T-helper 17 cell (primary cell): ENCODE measurements around the gene PHETA1. TPM values are rescaled to one million over a fixed set of nuclear protein-coding genes. Genes with fewer than 3 reads are reported as not detected.

Source experiments
- ATAC-seq: fragments of 150-1000 bp; cut with Tn5 transposase; 2 replicates; pipeline ENCODE4 v1.10.0; 2021; ENCODE audit warnings: mild to moderate bottlenecking, moderate library complexity
- DNase-seq, 3 donors: peaks; one replicate each; pipeline versions ENCODE4 v3.0.0 to v3.0.0-alpha.2; 2020 to 2021
- H3K9me3 ChIP-seq: one replicate; pipeline ENCODE4 v1.7.0; 2013; ENCODE audit warnings: low read length, mild to moderate bottlenecking; ENCODE audit not compliant: control insufficient read depth, poor library complexity, severe bottlenecking
- H3K27ac Mint-ChIP-seq: one replicate; pipeline ENCODE4 v1.8.0; 2022; ENCODE audit warnings: mild to moderate bottlenecking, moderate library complexity, mixed read lengths
- H3K27me3 Mint-ChIP-seq: one replicate; pipeline ENCODE4 v1.8.0; 2022; ENCODE audit warnings: mixed read lengths
- H3K36me3 Mint-ChIP-seq: one replicate; pipeline ENCODE4 v1.8.0; 2022; ENCODE audit warnings: low read depth, mixed read lengths
- H3K4me1 Mint-ChIP-seq: one replicate; pipeline ENCODE4 v1.8.0; 2022; ENCODE audit warnings: mild to moderate bottlenecking, mixed read lengths
- H3K4me3 Mint-ChIP-seq: one replicate; pipeline ENCODE4 v1.8.0; 2022; ENCODE audit warnings: mild to moderate bottlenecking, moderate library complexity, mixed read lengths
- total RNA-seq, 4 donors: library from RNA in 2 of 4; stranded (reverse) in 2 of 4; gene quantifications; one replicate each; pipeline ENCODE4 v1.2.3 and lab custom pipeline; 2022 to 2026

Gene PHETA1
- total RNA-seq, 2 donors from 2014 or later: 2.1 to 2.5 TPM

DNA sequence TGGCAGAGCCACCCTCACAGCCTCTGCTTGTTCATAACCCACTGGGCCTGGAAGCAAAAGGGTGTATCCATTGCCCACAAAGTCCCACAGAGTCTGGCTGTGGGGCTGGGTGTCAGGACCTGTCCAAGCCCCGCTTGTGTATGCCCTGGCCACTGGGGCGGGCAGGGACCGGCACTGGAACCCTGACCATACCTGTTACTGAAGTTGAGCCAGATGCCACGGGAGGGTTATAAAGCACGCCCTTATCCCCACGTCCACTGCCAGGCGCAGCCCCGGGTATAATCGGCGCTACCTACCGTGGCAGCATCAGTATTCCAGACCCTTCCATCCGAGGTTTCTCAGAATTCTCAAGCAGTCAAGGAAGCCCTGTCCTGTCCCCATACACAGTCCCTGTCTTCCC, 40.8 kb downstream of the PHETA1 start:
- DNase-seq (no peak), ATAC-seq (no peak)
- H3K4me3 Mint-ChIP-seq: no peak overlapping the region
- H3K4me1 Mint-ChIP-seq: peaks cover 5% of the 10 kb centered on the region
- H3K27ac Mint-ChIP-seq: no peak overlapping the region
- no peaks in the 10 kb centered on the region for H3K36me3 Mint-ChIP-seq
- H3K9me3 ChIP-seq: no peaks in the 10 kb centered on the region
- H3K27me3 Mint-ChIP-seq: peaks cover 30% of the 10 kb centered on the region

GRCh38 chr12:111327474-111327873, 41.4 kb downstream of the PHETA1 start:
- no peaks in the 10 kb centered on the region for H3K9me3 ChIP-seq
- ATAC-seq (no peak), DNase-seq (no peak)
- Mint-ChIP-seq H3K36me3 (no peaks in the 10 kb centered on the region), H3K4me1 (peaks cover 5% of the 10 kb centered on the region), H3K27ac (no peak overlapping the region), H3K27me3 (peaks cover 28% of the 10 kb centered on the region), H3K4me3 (no peak overlapping the region)

DNA sequence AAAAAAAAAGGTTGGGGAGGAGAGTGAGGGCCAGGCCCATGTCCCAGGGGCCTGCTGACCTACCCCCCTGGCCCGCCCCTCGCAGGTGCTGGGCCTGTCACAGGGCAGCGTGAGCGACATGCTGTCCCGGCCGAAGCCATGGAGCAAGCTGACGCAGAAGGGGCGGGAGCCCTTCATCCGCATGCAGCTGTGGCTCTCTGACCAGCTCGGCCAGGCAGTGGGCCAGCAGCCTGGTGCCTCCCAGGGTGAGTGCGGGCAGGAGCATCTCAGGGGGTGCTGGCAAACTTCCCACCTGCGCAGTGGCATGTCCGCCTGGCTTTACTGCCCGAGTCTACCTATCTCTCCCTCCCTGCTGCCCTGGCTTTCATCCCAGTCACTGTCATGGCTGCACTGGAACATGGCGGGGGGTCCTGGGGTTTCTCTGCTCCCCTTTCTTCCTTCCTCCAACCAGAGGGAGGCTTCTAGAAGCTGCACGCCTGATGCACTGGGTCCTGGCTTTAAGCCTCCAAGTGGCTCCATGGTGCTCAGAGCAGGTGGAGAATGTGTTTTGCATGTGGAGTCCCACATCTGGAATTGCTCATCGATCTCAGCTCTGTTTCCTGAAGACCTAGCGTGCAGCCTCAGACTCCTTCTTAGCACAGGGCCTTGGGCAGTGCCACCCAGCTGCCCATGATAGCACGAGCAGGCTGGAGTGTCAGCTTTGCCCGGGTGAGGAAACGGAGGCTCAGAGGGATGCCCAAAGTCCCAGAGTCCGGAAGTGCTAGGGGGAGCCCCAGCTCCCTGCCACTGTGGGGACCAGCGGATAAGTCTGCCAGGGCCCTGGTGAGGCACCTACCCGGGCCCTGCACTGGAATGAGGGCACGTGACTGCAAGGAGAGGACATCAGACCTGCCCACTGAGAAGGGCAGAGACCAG, 46.3 kb downstream of the PHETA1 start:
- Mint-ChIP-seq H3K27me3 (peaks cover 4% of the 10 kb centered on the region), H3K4me1 (no peaks in the 10 kb centered on the region)
- no peak for ATAC-seq

GRCh38 chr12:111321317-111321716, 47.6 kb downstream of the PHETA1 start:
- H3K27ac Mint-ChIP-seq: no peak overlapping the region

More for the DNA sequence above, 46.3 kb downstream of the PHETA1 start:
- H3K9me3 ChIP-seq: no peaks in the 10 kb centered on the region
- no peak for DNase-seq
- no peaks in the 10 kb centered on the region for H3K36me3 Mint-ChIP-seq
- no peak overlapping the region for H3K4me3 Mint-ChIP-seq
- no peak overlapping the region for H3K27ac Mint-ChIP-seq

GRCh38 chr12:111320258-111321050, 48.4 kb downstream of the PHETA1 start:
- no peaks in the 10 kb centered on the region for H3K9me3 ChIP-seq
- Mint-ChIP-seq H3K27ac (no peak overlapping the region), H3K27me3 (peaks cover 12% of the 10 kb centered on the region), H3K4me3 (no peak overlapping the region), H3K36me3 (no peaks in the 10 kb centered on the region), H3K4me1 (no peaks in the 10 kb centered on the region)
- no peak for ATAC-seq
- DNase-seq: no peak

More at GRCh38 chr12:111321317-111321716, 47.6 kb downstream of the PHETA1 start:
- Mint-ChIP-seq H3K27me3 (peaks cover 12% of the 10 kb centered on the region), H3K4me3 (no peak overlapping the region), H3K36me3 (no peaks in the 10 kb centered on the region), H3K4me1 (no peaks in the 10 kb centered on the region)
- DNase-seq (no peak), ATAC-seq (no peak)
- H3K9me3 ChIP-seq: no peaks in the 10 kb centered on the region

DNA sequence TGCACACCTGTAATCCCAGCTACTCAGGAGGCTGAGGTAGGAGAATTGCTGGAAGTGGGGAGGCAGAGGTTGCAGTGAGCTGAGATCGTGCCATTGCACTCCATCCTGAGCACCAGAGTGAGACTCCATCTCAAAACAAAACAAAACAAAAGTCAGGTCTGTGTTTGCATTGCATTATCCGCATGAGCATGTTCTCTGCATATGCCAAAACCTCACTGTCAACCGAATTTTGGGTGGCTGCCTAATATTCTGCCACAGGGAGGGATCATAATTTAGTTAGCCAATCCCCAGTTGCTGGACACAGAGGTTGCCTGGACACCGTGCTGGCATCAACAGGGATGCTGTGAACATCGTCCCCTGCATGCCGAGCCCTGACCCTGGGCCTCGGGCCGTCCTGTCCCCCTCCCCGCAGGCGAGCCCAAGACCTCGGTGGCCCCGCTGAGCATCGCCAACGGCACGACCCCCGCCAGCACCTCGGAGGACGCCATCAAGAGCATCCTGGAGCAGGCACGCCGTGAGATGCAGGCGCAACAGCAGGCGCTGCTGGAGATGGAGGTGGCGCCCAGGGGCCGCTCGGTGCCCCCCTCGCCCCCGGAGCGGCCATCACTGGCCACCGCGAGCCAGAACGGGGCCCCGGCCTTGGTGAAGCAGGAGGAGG, 49.2 kb downstream of the PHETA1 start:
- Mint-ChIP-seq H3K27ac (no peak overlapping the region), H3K36me3 (no peaks in the 10 kb centered on the region), H3K27me3 (peaks cover 12% of the 10 kb centered on the region), H3K4me1 (no peaks in the 10 kb centered on the region), H3K4me3 (no peak overlapping the region)
- ATAC-seq: no peak
- H3K9me3 ChIP-seq: no peaks in the 10 kb centered on the region
- no peak for DNase-seq

- DNase-seq (no peak), ATAC-seq (no peak)
- Mint-ChIP-seq H3K27ac (no peak overlapping the region), H3K4me3 (no peak overlapping the region), H3K27me3 (peaks cover 19% of the 10 kb centered on the region), H3K36me3 (no peaks in the 10 kb centered on the region), H3K4me1 (peaks cover 4% of the 10 kb centered on the region)
- no peaks in the 10 kb centered on the region for H3K9me3 ChIP-seq
These were observed 50.4 kb downstream of the PHETA1 start for GRCh38 chr12:111318450-111318849.

GRCh38 chr12:111316671-111317070, 52.2 kb downstream of the PHETA1 start:
- no peaks in the 10 kb centered on the region for H3K9me3 ChIP-seq
- ATAC-seq (no peak), DNase-seq (no peak)
- no peak overlapping the region for H3K27ac Mint-ChIP-seq
- peaks cover 4% of the 10 kb centered on the region for H3K4me1 Mint-ChIP-seq
- peaks cover 19% of the 10 kb centered on the region for H3K27me3 Mint-ChIP-seq
- no peaks in the 10 kb centered on the region for H3K36me3 Mint-ChIP-seq
- no peak overlapping the region for H3K4me3 Mint-ChIP-seq

DNA sequence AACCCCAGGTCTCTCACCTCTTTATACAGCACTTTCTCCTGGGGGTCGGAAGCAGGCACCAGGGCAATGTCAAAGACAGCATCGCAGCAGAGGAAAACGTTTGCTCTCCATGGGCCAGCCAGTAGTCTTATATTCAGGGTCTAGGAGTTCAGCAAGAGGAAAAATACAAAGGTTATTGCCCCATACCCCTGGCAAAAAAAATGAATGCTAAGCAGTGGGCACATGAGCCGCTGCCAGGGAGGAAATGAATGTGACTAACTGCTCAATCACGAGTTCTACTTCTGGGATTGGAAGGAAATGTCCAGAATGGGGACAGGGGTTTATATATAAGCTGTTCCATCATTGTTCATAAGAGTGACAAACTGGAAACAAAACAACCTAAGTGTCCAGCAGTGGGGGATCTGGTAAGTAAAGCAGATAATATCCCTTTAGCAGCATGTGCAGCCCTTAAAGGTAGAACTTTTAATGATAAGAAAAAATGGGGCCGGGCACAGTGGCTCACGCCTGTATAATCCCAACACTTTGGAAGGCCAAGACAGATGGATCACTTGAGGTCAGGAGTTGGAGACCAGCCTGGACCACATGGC, 53.8 kb downstream of the PHETA1 start:
- ATAC-seq (no peak), DNase-seq (no peak)
- Mint-ChIP-seq H3K4me1 (peaks cover 4% of the 10 kb centered on the region), H3K27ac (no peak overlapping the region), H3K36me3 (no peaks in the 10 kb centered on the region), H3K27me3 (peaks cover 19% of the 10 kb centered on the region), H3K4me3 (no peak overlapping the region)
- no peaks in the 10 kb centered on the region for H3K9me3 ChIP-seq

DNA sequence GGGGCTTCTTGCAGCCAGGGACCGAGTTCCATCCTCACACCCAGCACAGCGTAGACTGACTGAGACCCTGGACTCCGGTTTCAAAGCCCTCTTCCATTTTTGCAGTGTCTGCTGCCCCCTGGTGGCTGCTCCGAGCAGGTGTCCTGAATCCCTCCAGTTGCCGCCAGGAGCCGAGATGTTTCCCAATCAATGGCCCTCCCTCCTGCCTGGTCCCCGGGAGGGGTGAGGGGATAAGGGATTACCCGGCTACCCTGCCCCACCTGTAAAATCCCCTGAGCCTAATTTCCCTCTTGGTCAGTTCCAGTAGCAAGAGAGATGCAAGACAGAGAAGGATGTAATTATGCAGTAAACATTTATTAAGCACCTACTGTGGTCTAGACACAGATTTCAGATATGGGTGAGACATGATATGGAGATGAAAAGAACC, 55.0 kb downstream of the PHETA1 start:
- peak; percentile 54 to 64 (median 62) for DNase-seq
- H3K4me1 Mint-ChIP-seq: peaks cover 4% of the 10 kb centered on the region
- no peak overlapping the region for H3K4me3 Mint-ChIP-seq
- H3K27me3 Mint-ChIP-seq: peaks cover 19% of the 10 kb centered on the region
- no peaks in the 10 kb centered on the region for H3K9me3 ChIP-seq
- peak; percentile 71 for ATAC-seq
- H3K27ac Mint-ChIP-seq: no peak overlapping the region
- no peaks in the 10 kb centered on the region for H3K36me3 Mint-ChIP-seq

DNA sequence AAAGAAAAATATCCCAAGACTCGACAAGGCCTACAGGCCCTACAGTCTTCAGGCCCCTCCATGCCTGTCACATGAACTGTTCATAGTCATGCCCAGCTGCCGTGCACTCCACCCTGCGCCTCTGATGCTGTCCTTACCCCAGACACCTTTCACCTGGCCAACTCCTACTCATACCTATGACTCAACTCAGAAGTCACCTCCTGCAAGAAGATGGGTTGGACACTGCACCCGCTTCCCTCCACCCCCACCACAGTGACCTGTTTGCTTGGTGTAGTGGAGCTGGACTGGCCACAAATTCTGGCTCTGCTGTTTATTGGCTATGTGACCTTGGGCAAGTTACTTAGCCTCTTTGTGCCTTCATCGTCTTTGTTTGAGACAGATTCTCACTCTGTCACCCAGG, 56.2 kb downstream of the PHETA1 start:
- peaks cover 4% of the 10 kb centered on the region for H3K4me1 Mint-ChIP-seq
- no peaks in the 10 kb centered on the region for H3K36me3 Mint-ChIP-seq
- H3K9me3 ChIP-seq: no peaks in the 10 kb centered on the region
- peaks cover 19% of the 10 kb centered on the region for H3K27me3 Mint-ChIP-seq
- ATAC-seq (no peak), DNase-seq (no peak)
- H3K27ac Mint-ChIP-seq: no peak overlapping the region
- H3K4me3 Mint-ChIP-seq: no peak overlapping the region

GRCh38 chr12:111312016-111312415, 56.9 kb downstream of the PHETA1 start:
- ATAC-seq (no peak), DNase-seq (no peak)
- H3K4me3 Mint-ChIP-seq: no peak overlapping the region
- peaks cover 14% of the 10 kb centered on the region for H3K27me3 Mint-ChIP-seq
- no peak overlapping the region for H3K27ac Mint-ChIP-seq
- peaks cover 4% of the 10 kb centered on the region for H3K4me1 Mint-ChIP-seq
- H3K9me3 ChIP-seq: no peaks in the 10 kb centered on the region
- H3K36me3 Mint-ChIP-seq: no peaks in the 10 kb centered on the region

- H3K9me3 ChIP-seq: no peaks in the 10 kb centered on the region
- H3K27ac Mint-ChIP-seq: no peak overlapping the region
- peaks cover 7% of the 10 kb centered on the region for H3K27me3 Mint-ChIP-seq
- peaks cover 4% of the 10 kb centered on the region for H3K4me1 Mint-ChIP-seq
- DNase-seq (no peak), ATAC-seq (no peak)
- H3K36me3 Mint-ChIP-seq: no peaks in the 10 kb centered on the region
- no peak overlapping the region for H3K4me3 Mint-ChIP-seq
These were observed 57.9 kb downstream of the PHETA1 start for GRCh38 chr12:111311011-111311410.
